NOMO-1 treated with DMSO at 0.1 percent for 48 hours (cell line): ENCODE results near the gene GRID1.
"Not testable (repeated sequence)": the region's sequence is repeated elsewhere in the genome, so short reads cannot be mapped to it uniquely, and the experiment has no call there.

Experiments used
- DNase-seq: peaks from one replicate; lab custom pipeline; 2025; ENCODE audit not compliant: unreplicated experiment; lab: John Stamatoyannopoulos, UW

Gene GRID1

GRCh38 chr10:86099542-86100334 is 266.9 kb downstream of the GRID1 start:
- DNase-seq = no peak

- no peak for DNase-seq
These were observed 268.3 kb downstream of the GRID1 start for GRCh38 chr10:86098187-86098881.

GRCh38 chr10:86095061-86095460 is 271.5 kb downstream of the GRID1 start:
- DNase-seq = not testable (repeated sequence)

GRCh38 chr10:86092311-86092710 is 274.3 kb downstream of the GRID1 start:
- DNase-seq = not testable (repeated sequence)

GRCh38 chr10:86091216-86091615 is 275.4 kb downstream of the GRID1 start:
- no peak for DNase-seq

GRCh38 chr10:86090807-86091206 is 275.8 kb downstream of the GRID1 start:
- no peak for DNase-seq

GRCh38 chr10:86087716-86088115 is 278.9 kb downstream of the GRID1 start:
- no peak for DNase-seq

GRCh38 chr10:86086418-86086817 is 280.2 kb downstream of the GRID1 start:
- DNase-seq = no peak

GRCh38 chr10:86085686-86086085 is 280.9 kb downstream of the GRID1 start:
- no peak for DNase-seq

- no peak for DNase-seq
These were observed 281.5 kb downstream of the GRID1 start for GRCh38 chr10:86085136-86085535.

- DNase-seq = no peak
These were observed 282.0 kb downstream of the GRID1 start for GRCh38 chr10:86084585-86084984.

- no peak for DNase-seq
These were observed 282.9 kb downstream of the GRID1 start for GRCh38 chr10:86083664-86084175.

GRCh38 chr10:86083206-86083605 is 283.4 kb downstream of the GRID1 start:
- DNase-seq = no peak

- no peak for DNase-seq
These were observed 284.0 kb downstream of the GRID1 start for GRCh38 chr10:86082556-86082955.

- no peak for DNase-seq
These were observed 287.5 kb downstream of the GRID1 start for GRCh38 chr10:86079088-86079487.

GRCh38 chr10:86078639-86079035 is 288.0 kb downstream of the GRID1 start:
- no peak for DNase-seq

GRCh38 chr10:86077871-86078638 is 288.5 kb downstream of the GRID1 start:
- DNase-seq = no peak

GRCh38 chr10:86077271-86077670 is 289.3 kb downstream of the GRID1 start:
- DNase-seq = no peak

GRCh38 chr10:86076497-86076896 is 290.1 kb downstream of the GRID1 start:
- not testable (repeated sequence) for DNase-seq

GRCh38 chr10:86075512-86075911 is 291.1 kb downstream of the GRID1 start:
- DNase-seq = no peak

- no peak for DNase-seq
These were observed 292.3 kb downstream of the GRID1 start for GRCh38 chr10:86074294-86074693.
